ENCODE results near the gene CHAD.

CHAD gene

GRCh38 chr17:50498021-50498874 is 29.6 kb upstream of the CHAD start:
- Histone ChIP-seq H3K4me3 (ENCODE audit: low read length) (no peak overlapping the region), H3K36me3 (ENCODE audit: control insufficient read depth, low read length) (no peaks in the 10 kb centered on the region), H3K4me2 (ENCODE audit: low read length) (no peak overlapping the region), H3K9me3 (ENCODE audit: control insufficient read depth, insufficient read depth, low read length) (no peaks in the 10 kb centered on the region), H3F3A (ENCODE audit: control insufficient read depth, insufficient read depth) (peaks cover 6% of the 10 kb centered on the region; the same call in 1 of the 2 replicates), H4K20me1 (ENCODE audit: control insufficient read depth, insufficient read depth, low read depth, low read length) (no peaks in the 10 kb centered on the region), H3K79me2 (ENCODE audit: control insufficient read depth, low read length) (no peaks in the 10 kb centered on the region), H3K27me3 (ENCODE audit: control insufficient read depth, low read length) (peaks cover 5% of the 10 kb centered on the region; the same call in 1 of the 2 replicates), H3K9me2 (replicated peaks; ENCODE audit: control insufficient read depth, low read length) (no peaks in the 10 kb centered on the region), H3K27ac (ENCODE audit: low read depth, low read length) (no peak overlapping the region), H3K4me1 (ENCODE audit: control insufficient read depth, low read length) (peaks cover 12% of the 10 kb centered on the region)
- no peak for TF ChIP-seq CTCF (IDR thresholded peaks at IDR 0.05; ENCODE audit: low read depth, low read length, poor library complexity, severe bottlenecking)
- no peak for TF ChIP-seq EZH2phosphoT487 (IDR thresholded peaks at IDR 0.05; ENCODE audit: borderline replicate concordance, low read length)

- no peaks in the 10 kb centered on the region for H3K36me3 ChIP-seq (ENCODE audit: control insufficient read depth, low read length)
- H3K4me3 ChIP-seq (ENCODE audit: low read length): no peak overlapping the region
- TF ChIP-seq EZH2phosphoT487 (IDR thresholded peaks at IDR 0.05; ENCODE audit: borderline replicate concordance, low read length) (no peak), CTCF (IDR thresholded peaks at IDR 0.05; ENCODE audit: low read depth, low read length, poor library complexity, severe bottlenecking) (no peak)
These were observed 27.2 kb upstream of the CHAD start for GRCh38 chr17:50495918-50496317.

GRCh38 chr17:50495217-50495823 is 26.6 kb upstream of the CHAD start:
- Histone ChIP-seq H3K27me3 (ENCODE audit: control insufficient read depth, low read length) (peaks cover 5% of the 10 kb centered on the region; the same call in 1 of the 2 replicates), H3K9me3 (ENCODE audit: control insufficient read depth, insufficient read depth, low read length) (no peaks in the 10 kb centered on the region)
- no peak for TF ChIP-seq CTCF (IDR thresholded peaks at IDR 0.05; ENCODE audit: low read depth, low read length, poor library complexity, severe bottlenecking)
- no peak for TF ChIP-seq EZH2phosphoT487 (IDR thresholded peaks at IDR 0.05; ENCODE audit: borderline replicate concordance, low read length)

More at GRCh38 chr17:50495918-50496317, 27.2 kb upstream of the CHAD start:
- H4K20me1 ChIP-seq (ENCODE audit: control insufficient read depth, insufficient read depth, low read depth, low read length): no peaks in the 10 kb centered on the region
- H3K27ac ChIP-seq (ENCODE audit: low read depth, low read length): no peak overlapping the region
- no peak overlapping the region for H3K4me2 ChIP-seq (ENCODE audit: low read length)
- no peaks in the 10 kb centered on the region for H3K9me3 ChIP-seq (ENCODE audit: control insufficient read depth, insufficient read depth, low read length)
- no peaks in the 10 kb centered on the region for H3K79me2 ChIP-seq (ENCODE audit: control insufficient read depth, low read length)
- H3K27me3 ChIP-seq (ENCODE audit: control insufficient read depth, low read length): peaks cover 5% of the 10 kb centered on the region; the same call in 1 of the 2 replicates
- peaks cover 4% of the 10 kb centered on the region; the same call in 1 of the 2 replicates for H3F3A ChIP-seq (ENCODE audit: control insufficient read depth, insufficient read depth)
- H3K4me1 ChIP-seq (ENCODE audit: control insufficient read depth, low read length): no peaks in the 10 kb centered on the region
- no peaks in the 10 kb centered on the region for H3K9me2 ChIP-seq (replicated peaks; ENCODE audit: control insufficient read depth, low read length)

More at GRCh38 chr17:50495217-50495823, 26.6 kb upstream of the CHAD start:
- no peaks in the 10 kb centered on the region for H3K4me1 ChIP-seq (ENCODE audit: control insufficient read depth, low read length)
- H4K20me1 ChIP-seq (ENCODE audit: control insufficient read depth, insufficient read depth, low read depth, low read length): no peaks in the 10 kb centered on the region
- no peaks in the 10 kb centered on the region for H3K9me2 ChIP-seq (replicated peaks; ENCODE audit: control insufficient read depth, low read length)
- no peak overlapping the region for H3K27ac ChIP-seq (ENCODE audit: low read depth, low read length)
- H3K79me2 ChIP-seq (ENCODE audit: control insufficient read depth, low read length): no peaks in the 10 kb centered on the region
- H3K4me2 ChIP-seq (ENCODE audit: low read length): no peak overlapping the region
- H3F3A ChIP-seq (ENCODE audit: control insufficient read depth, insufficient read depth): no peaks in the 10 kb centered on the region
- no peaks in the 10 kb centered on the region for H3K36me3 ChIP-seq (ENCODE audit: control insufficient read depth, low read length)
- H3K4me3 ChIP-seq (ENCODE audit: low read length): no peak overlapping the region

Measured in DOHH2 (cell line).